Endometrial microvascular endothelial cells (primary cell): ENCODE results near the gene SORL1. TPM values are rescaled to one million over a fixed set of nuclear protein-coding genes. Genes with fewer than 3 reads are reported as not detected.

ENCODE experiments used
- in situ Hi-C: cut with HindIII; loops from 2 replicates; pipeline ENCODE4 v1.10.0; 2017; ENCODE audit warnings: low sequenced_read_pairs, low pct_unique_long_range_greater_than_20kb; ENCODE audit errors: inconsistent ontology term
- total RNA-seq: library from RNA; depleted of rRNA; stranded (reverse); fragments of >200 nt; gene quantifications from one replicate; pipeline ENCODE4 v1.2.3, GENCODE V29; 2015; ENCODE audit errors: inconsistent ontology term

The SORL1 gene
- total RNA-seq, 1 donor from 2014 or later: 1.3 TPM

DNA sequence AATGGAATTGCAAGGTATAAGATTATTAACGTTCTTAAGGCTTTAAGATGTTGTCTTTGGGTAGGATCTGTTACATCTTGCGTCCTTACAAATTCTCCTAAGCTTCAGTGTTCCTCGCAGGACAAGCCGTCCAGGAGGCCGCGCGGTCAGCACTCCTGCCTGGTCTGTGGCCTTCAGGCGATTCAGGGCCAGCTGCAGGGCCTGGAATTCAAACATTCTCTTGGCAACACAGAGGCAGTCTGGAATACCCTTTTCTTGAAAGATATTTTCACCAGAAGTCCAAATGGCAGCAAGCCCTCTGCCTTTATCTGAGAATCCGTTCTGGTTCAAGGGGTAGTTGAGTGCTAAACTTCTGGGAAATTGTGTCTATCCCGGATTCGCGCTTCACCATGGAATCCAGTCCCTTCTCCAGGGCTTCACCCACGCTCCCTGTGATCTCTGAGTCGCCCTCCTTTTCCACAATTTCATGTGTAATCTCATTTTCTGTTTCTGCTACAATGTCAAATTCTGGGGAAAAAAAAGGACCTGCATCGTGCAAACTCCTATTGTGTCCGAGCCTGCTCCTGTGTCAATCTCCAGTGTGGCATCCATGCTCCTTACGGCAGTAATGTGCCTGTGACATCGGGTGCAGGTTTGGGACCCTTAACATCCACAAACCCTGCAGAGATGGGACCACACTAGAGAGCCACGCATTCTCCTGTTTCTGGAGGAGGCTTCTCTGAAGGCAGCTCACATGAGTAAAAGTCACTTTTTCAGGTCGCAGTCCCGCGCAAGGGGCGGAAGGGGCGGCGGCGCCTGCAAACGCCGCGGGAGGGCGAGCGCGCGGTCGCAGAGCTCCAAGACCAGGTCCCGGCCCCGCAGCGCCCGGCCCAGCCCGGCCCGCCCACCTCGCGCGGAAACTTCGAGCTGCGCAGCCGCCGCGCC, 25.4 kb upstream of the SORL1 start:
- in situ Hi-C loops: no loop called here

DNA sequence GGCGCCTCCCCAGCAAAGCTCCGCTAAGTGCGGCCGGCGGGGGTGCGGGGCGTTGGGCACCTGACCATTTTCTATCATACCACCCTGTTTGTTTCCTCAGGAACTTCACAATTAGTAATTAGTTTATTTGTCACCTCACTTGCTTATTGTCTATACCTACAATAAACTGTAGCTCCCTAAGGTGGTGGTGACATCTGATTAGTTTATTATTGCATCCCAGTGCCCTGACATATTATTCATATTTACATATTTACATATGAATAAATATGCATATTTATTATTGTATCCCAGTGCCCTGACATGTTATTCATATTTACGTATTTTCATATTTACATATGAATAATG, 24.7 kb upstream of the SORL1 start:
- in situ Hi-C loops: no loop called here

DNA sequence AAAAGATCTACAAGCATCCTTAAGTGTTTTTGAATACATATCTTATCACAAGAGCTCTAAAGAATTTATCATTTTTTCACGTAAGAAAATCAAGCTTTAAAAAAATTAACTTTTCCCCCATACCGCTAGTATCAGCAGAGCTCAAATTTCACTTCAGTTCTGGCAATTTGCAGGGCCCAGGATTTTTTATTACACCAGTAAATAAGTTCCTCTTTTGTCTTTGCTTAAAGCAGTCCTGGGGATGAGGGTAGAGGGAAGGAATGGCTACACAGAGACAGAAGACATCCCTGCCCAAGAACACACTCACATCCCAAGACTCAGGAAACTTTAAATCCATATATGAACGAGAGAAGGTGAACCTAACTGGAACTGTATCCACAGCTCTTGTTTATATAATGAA, 22.6 kb upstream of the SORL1 start:
- in situ Hi-C loops: no loop called here

DNA sequence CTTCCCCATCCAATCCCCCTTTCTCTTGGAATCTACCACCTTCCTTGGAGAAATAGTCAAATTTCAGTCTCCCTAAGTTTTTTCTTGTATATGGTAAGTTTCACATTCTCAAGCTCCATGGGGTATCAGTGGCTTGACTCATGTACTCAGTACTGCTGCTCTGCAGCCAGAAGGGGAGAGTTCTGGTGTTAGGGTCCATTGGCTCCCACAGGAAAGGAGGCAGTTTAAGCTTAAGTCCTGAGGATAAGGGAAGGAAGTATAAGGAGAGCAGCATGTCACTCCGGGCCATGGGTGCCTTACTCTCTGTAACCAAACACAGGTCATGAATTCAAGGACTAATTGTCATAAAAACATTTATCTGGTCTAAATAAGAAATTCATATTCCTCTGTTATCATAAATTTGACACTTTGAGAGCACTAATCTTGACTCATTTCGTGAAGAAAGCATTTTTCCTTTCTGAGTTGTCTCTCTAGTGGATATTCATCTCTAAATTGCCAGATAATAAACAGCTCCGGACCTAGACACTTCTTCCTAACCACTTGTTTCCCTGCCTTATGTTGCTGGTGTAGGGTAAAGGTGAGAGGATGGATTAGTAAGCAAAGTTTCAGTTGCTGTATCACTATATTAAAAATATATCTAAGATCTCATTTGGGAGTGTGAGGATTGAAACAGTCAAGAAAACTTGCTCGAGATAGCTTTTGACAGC, 20.1 kb upstream of the SORL1 start:
- in situ Hi-C loops: no loop called here

DNA sequence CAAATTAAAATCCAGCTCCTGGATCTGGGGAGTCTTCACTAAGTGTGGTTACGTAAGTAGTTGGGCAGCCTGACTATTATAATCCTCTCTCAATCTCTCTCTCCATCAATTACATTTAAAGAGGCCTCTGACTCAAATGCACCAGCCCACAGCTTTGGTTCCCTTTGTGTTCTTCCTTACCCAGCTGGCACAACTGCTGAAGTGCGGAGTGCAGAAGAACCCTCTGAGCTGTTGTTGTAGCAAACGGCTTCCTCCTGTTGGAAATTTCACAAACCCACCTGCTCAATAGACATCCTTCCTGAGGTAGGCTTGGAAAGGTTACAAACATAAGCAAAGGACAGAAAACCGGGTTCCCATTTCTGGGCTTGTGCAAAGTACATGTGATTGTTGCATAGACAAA, 17.0 kb upstream of the SORL1 start:
- in situ Hi-C loops: no loop called here

DNA sequence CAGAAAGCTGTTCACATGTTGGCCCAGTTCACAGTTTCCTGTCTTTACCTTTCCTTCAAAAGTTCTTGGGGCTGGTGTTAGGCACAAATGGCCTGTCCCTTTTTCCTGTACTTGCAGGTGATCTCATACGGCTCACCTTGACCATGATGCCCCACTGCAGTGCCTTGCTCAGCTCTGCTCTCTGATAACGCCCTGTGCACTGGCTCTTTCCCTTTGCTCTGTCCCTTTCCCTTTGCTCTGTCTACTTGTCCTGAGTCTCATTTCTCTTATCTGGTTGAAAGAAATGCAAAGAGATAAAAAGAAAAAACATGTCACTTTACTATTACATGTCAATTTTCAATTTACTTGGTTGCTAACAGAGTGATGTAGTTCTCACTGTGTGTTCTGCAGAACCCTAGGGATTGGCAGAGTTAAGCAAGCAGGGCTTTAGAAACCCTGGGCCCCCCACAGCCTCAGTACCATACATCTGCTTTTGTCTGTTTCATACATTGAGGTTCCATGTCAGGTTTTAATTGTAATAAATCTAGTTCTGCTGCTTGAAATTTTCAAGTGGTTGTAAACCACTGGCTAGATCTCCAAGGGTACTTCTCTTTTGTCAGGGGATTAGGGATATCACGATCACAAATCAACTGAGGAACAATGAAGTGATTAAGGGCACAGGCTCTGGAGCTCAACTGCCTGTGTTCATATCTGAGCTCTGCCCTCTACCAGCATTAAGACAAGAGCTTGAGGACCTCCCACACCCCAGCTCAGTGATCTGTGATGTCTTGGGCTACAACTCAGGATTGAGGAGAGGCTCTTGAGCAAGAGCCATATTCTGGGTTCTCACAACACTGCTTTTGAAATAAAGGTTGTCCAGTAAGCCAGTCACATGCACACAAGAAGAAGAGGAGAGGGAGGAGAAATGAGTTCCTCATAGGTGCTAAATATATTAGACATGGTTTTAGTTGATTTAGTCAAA, 16.3 kb upstream of the SORL1 start:
- in situ Hi-C loops: no loop called here

DNA sequence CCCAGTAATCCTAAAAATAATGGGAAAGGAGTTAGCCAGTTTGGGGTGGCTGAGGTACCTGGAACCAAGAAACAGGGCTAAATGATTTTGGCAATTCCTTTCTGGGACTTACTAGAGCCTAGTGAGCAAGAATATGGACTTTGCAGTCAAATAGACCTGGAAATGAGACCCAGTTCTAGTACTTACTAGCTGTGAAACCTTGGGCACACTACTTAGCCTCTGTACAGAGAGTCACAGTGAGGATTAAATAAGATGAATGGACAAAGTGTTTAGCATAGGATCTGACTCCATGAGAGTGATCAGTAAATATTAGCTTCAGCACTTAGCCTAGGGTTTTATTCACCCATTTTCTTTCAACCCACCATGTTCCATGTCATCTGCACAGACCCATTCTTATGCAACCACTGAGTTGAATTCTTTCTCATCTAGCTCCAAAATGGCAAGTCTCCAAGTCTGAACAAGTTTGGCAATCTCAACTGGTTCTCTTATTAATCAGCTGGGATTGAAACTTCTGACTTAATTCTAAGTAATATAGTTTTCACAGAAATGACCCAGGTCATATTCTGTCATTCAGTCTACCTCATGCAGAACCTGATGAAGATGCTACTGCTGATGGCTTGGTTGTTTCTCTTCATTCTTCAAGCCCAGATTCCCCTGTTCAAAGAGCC, 15.0 kb upstream of the SORL1 start:
- in situ Hi-C loops: no loop called here

DNA sequence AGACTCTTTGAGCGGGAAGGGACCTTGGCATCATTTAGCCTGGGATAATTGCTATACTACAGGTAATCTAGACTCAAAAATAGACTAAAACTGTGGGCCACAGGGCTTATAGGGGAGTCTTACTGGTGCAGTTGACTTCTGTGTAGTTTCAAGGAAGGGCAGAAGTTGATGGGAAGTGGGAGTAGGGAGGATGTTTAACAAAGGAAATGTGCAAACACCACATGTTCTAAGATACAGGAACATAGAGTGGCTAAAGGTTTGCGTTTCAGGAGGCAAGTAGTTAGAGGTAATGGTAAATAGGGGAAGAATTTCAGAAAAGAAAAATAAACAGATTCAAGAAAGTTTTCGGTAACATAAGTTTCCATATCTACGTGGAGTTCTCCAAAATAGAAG, 14.4 kb upstream of the SORL1 start:
- in situ Hi-C loops: no loop called here

DNA sequence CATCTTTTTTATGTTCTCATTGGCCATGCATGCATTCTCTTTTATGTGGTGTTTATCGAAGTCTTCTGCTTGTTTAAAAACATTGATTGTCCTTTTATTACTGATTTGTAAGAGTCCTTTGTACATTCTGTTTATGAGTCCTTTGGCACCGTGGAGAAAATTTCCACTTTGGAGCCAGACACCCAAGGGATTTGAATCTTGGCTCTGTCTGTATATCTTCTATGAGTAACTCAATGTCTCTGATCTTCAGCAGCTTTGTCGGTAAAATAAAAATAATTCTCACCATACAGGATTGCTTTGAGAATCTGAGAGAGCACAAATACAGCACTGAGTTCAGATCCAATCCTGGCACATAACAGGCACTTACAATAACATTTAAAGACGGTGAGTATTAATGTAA, 12.8 kb upstream of the SORL1 start:
- in situ Hi-C loops: no loop called here

DNA sequence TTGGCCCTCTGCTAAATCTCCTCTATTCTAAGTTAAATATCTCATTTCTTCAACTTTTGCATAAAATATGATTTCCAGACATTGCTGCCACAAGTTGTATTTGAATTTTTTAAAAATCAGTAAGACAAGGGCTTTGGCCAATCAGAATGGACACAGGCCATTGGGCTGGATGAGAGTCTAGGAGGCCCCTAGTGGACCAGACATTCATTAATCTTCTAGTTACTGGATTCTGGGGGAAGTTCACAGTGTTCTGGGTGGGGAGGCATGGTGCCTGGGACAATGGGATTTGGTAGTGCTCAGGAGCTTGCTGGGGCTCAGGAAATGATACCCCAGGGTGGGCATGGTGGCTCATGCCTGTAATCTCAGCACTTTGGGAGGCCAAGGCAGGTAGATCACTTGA, 12.4 kb upstream of the SORL1 start:
- in situ Hi-C loops: no loop called here

DNA sequence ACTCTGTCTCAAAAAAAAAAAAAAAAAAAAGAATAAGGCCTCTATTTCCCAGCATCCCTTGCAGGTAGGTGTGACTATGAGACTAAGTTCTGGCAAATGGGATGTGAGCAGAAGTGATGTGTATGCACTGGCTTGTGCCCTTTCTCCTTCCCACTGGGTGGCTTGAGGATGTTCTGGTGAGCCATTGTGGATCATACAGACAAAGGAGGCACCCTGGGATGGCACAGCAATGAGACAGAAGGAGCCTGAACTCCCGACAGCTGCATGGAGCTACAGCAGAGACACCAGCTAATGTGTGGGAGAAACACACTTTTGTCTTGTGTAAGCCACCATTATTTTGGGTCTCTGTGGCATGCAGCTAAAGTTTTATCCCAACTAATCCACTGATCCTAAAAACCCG, 10.6 kb upstream of the SORL1 start:
- in situ Hi-C loops: no loop called here

DNA sequence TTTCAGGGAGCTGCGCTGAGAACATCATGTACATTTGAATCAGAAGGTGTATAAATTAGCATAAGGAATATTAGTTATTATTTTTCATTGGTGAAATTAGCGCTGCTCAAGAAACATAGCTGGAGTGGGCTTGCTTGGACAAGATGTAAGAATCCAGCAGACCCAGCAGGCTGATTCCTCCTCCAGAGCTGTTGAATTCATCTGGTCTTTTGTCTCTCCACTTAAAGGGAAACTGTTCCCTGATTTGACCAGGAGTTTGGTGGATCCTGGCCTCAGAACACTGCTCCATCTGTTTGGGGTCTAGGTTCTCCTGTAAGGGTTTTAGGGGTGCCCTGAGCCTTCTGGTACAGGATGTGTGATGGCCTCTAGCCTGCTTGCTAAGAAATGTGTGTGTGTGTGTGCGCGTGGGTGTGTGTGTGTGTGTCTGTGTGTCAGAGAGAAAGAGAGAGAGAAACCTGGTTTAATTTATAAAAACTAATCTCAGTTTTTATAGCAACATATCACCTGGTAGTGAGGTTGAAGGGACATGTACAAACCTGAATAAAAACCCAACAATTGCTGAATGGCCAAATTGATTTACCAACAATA, 8.3 kb upstream of the SORL1 start:
- in situ Hi-C loops: no loop called here

DNA sequence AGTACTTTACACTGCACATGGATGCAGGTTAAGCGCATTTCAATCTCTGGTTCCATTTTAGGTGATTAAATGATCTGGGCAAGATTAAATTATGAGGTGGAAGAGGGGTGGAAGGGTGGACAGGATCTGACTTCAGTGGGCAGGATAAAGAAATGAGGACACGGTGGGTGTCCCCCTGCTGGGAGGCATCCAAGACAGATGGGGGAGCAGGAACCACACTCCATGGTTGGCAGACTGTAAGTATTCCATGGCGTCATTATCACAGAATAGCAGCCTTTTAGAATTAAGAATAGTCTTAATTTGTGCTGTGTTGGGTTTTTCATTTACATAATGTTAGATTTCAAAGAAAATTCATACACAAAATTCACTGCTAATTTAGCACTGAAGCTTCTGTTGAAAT, 7.6 kb upstream of the SORL1 start:
- in situ Hi-C loops: no loop called here

DNA sequence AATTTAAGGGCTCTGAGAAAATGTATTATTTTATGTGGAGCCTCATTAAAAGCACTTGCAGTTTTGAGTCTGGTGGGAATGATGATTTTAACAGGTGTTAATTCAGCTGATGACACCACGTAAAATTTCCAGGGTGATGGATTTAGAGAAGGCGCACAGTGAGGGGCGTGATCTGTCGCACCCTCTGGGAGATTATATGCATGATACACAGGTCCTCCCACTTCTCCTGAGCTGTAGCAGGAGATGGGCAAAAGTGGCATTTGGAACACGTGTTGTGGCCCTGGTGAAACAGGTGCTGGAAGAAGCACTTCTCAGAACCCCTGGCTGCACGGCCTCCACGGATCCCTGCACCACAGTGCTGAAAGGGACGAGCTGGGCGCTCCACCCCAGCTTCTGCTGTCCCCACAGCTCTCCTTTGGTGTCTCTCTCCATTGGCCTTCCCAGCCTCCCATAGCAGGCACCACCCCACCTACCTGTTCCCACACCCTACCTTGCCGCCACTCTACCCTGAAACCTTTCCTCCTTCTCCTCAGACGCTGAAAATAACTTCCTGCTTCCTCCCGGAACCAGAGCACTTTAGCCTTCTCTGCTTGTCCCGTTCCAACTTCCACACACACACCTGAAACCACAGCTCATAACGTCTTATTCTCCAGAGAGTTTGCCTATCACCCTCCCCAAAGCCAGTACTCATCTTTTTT, 6.9 kb upstream of the SORL1 start:
- in situ Hi-C loops: no loop called here

DNA sequence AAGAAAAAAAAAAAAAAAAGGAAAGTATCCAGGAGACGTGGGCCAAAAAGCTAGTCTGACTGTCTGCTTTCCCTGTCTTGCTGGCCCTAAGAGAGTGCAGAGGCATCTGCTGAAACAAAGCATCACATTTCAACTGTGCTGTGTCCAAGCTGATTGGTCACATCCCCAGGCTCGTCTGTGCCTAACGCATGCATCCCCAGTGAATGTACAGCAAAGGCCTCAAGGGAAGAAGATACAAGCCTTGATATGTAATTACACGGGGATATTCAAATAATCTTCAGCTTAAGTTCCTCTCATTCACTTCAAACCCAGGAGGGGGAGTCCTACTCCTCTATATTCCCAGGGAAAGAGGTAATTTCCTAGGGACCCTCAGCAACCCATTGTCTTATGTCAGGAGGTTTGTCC, 5.4 kb upstream of the SORL1 start:
- in situ Hi-C loops: no loop called here

DNA sequence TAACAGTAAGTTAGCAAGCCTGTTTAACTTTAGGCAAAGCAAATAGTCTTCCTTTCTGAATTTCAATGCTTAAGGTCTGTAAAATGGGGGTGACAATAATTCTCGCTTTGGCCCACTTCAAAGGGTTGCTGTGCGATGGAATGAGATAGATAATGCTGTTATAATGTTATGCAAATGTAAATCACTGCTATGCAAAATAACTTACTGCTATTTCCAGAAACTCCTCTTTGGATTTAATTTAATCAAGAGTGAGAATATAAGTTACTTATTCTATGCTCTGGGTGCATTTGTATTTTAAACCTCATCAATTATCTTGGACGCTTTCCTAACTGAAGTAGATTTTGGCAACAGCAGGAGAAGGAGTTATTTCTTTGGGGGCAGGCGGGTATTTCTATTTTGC, 4.1 kb upstream of the SORL1 start:
- in situ Hi-C loops: no loop called here

DNA sequence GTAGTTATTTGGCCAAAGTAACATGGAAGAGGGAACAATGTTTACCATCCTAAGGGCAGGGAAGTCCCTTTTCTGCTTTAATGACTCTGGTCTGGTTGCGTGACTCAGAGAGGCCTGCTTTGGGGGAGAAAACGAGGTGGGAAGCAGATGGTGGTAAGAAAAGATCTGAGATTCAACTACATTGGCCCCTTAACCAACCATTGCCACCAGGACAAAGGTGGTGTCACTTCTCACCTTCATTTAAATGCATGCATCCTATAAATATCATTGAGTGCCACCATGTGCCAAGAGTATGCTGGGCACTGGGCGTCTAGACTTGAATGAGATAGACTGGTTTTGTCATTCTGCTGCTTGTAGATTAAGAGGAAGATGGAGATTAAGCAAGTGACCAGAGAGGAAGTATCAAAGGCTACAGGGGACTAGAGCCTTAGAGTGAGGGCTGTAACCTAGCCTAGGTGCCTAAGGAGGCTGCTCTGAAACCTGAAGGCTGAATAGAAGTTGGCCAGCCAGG, 3.6 kb upstream of the SORL1 start:
- in situ Hi-C loops: no loop called here

DNA sequence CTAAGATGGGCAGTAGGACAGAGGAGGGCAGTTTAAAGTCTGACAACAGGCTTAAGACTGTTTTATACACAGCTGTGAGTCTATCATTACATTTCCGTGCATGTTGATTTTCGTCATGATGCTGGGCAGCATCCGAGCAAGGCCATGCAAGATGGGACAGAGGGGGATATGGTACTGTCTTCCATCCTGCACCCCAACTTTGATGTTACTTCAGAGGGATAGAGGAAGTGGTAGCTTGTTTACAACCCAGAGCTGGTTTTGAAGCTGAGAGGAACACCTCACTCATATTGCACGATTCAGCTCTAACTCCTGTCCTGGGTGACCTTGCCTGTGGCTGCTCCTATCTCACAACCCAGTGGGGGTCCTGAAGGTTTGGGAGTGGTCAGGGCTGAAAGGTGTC, 3.0 kb upstream of the SORL1 start:
- in situ Hi-C loops: no loop called here
